ENCODE results near the gene XPNPEP1. TPM values are rescaled to one million over a fixed set of nuclear protein-coding genes. Genes with fewer than 3 reads are reported as not detected.

The XPNPEP1 gene
- total RNA-seq, 1 donor = 123 TPM

GRCh38 chr10:109866168-109866994 is 56.9 kb downstream of the XPNPEP1 start:
- DNase-seq (ENCODE audit: insufficient read length, low spot score, missing footprints) = no peak
- H3K79me2 ChIP-seq (ENCODE audit: insufficient read depth, low read length) = no peaks in the 10 kb centered on the region

GRCh38 chr10:109863775-109864174 is 59.5 kb downstream of the XPNPEP1 start:
- Histone ChIP-seq H3K27ac (ENCODE audit: low read depth, low read length) (no peak overlapping the region), H3K4me2 (ENCODE audit: insufficient read depth, low read length) (no peak overlapping the region), H3K79me2 (ENCODE audit: insufficient read depth, low read length) (no peaks in the 10 kb centered on the region), H3K4me1 (ENCODE audit: insufficient read depth, low read length) (no peaks in the 10 kb centered on the region), H2AFZ (ENCODE audit: low read length) (no peak overlapping the region), H3K4me3 (ENCODE audit: insufficient read depth, low read length) (no peak overlapping the region), H3K36me3 (ENCODE audit: insufficient read depth, low read length) (peaks cover 54% of the 10 kb centered on the region), H4K20me1 (ENCODE audit: insufficient read depth, low read length) (no peaks in the 10 kb centered on the region), H3K9me3 (ENCODE audit: low read depth, low read length) (no peaks in the 10 kb centered on the region), H3K27me3 (ENCODE audit: insufficient read depth, low read length) (no peaks in the 10 kb centered on the region)
- no peak for TF ChIP-seq CTCF (IDR thresholded peaks at IDR 0.05; ENCODE audit: extremely low read depth, low read depth, low read length)
- no peak for DNase-seq (ENCODE audit: insufficient read length, low spot score, missing footprints)

More at GRCh38 chr10:109866168-109866994, 56.9 kb downstream of the XPNPEP1 start:
- peak; percentile 31 for TF ChIP-seq CTCF (IDR thresholded peaks at IDR 0.05; ENCODE audit: extremely low read depth, low read depth, low read length)
- H2AFZ ChIP-seq (ENCODE audit: low read length) = no peak overlapping the region
- no peaks in the 10 kb centered on the region for H3K27me3 ChIP-seq (ENCODE audit: insufficient read depth, low read length)
- no peak overlapping the region for H3K4me2 ChIP-seq (ENCODE audit: insufficient read depth, low read length)
- H3K4me1 ChIP-seq (ENCODE audit: insufficient read depth, low read length) = no peaks in the 10 kb centered on the region
- H3K4me3 ChIP-seq (ENCODE audit: insufficient read depth, low read length) = no peak overlapping the region
- peaks cover 80% of the 10 kb centered on the region for H3K36me3 ChIP-seq (ENCODE audit: insufficient read depth, low read length)
- no peaks in the 10 kb centered on the region for H3K9me3 ChIP-seq (ENCODE audit: low read depth, low read length)
- no peaks in the 10 kb centered on the region for H4K20me1 ChIP-seq (ENCODE audit: insufficient read depth, low read length)
- no peak overlapping the region for H3K27ac ChIP-seq (ENCODE audit: low read depth, low read length)

GRCh38 chr10:109862738-109863137 is 60.6 kb downstream of the XPNPEP1 start:
- no peak overlapping the region for H3K27ac ChIP-seq (ENCODE audit: low read depth, low read length)
- no peak overlapping the region for H2AFZ ChIP-seq (ENCODE audit: low read length)
- H3K9me3 ChIP-seq (ENCODE audit: low read depth, low read length) = no peaks in the 10 kb centered on the region
- no peaks in the 10 kb centered on the region for H3K4me1 ChIP-seq (ENCODE audit: insufficient read depth, low read length)
- no peaks in the 10 kb centered on the region for H3K79me2 ChIP-seq (ENCODE audit: insufficient read depth, low read length)
- H3K27me3 ChIP-seq (ENCODE audit: insufficient read depth, low read length) = no peaks in the 10 kb centered on the region
- TF ChIP-seq CTCF (IDR thresholded peaks at IDR 0.05; ENCODE audit: extremely low read depth, low read depth, low read length) = no peak
- H3K36me3 ChIP-seq (ENCODE audit: insufficient read depth, low read length) = peaks cover 44% of the 10 kb centered on the region
- no peak overlapping the region for H3K4me2 ChIP-seq (ENCODE audit: insufficient read depth, low read length)
- no peaks in the 10 kb centered on the region for H4K20me1 ChIP-seq (ENCODE audit: insufficient read depth, low read length)
- DNase-seq (ENCODE audit: insufficient read length, low spot score, missing footprints) = no peak
- H3K4me3 ChIP-seq (ENCODE audit: insufficient read depth, low read length) = no peak overlapping the region

- no peak for DNase-seq (ENCODE audit: insufficient read length, low spot score, missing footprints)
- H3K79me2 ChIP-seq (ENCODE audit: insufficient read depth, low read length) = no peaks in the 10 kb centered on the region
- H3K36me3 ChIP-seq (ENCODE audit: insufficient read depth, low read length) = peaks cover 37% of the 10 kb centered on the region
- H4K20me1 ChIP-seq (ENCODE audit: insufficient read depth, low read length) = no peaks in the 10 kb centered on the region
- no peaks in the 10 kb centered on the region for H3K27me3 ChIP-seq (ENCODE audit: insufficient read depth, low read length)
- no peak overlapping the region for H3K4me2 ChIP-seq (ENCODE audit: insufficient read depth, low read length)
- no peak overlapping the region for H3K27ac ChIP-seq (ENCODE audit: low read depth, low read length)
- no peak for TF ChIP-seq CTCF (IDR thresholded peaks at IDR 0.05; ENCODE audit: extremely low read depth, low read depth, low read length)
- H2AFZ ChIP-seq (ENCODE audit: low read length) = no peak overlapping the region
- H3K9me3 ChIP-seq (ENCODE audit: low read depth, low read length) = no peaks in the 10 kb centered on the region
- no peaks in the 10 kb centered on the region for H3K4me1 ChIP-seq (ENCODE audit: insufficient read depth, low read length)
- no peak overlapping the region for H3K4me3 ChIP-seq (ENCODE audit: insufficient read depth, low read length)
Observed at GRCh38 chr10:109862041-109862440, 61.3 kb downstream of the XPNPEP1 start.

Data from osteoblast (primary cell).